Measurements from ENCODE around the gene PCGF3. TPM values are rescaled to one million over a fixed set of nuclear protein-coding genes. Genes with fewer than 3 reads are reported as not detected.
"Not testable (repeated sequence)": the region's sequence is repeated elsewhere in the genome, so short reads cannot be mapped to it uniquely, and the experiment has no call there.

Gene PCGF3
- total RNA-seq, 1 experiment from 2014 or later, result 34.9 TPM

- DNase-seq (ENCODE audit: low read depth), result no peak
These were observed 38.1 kb upstream of the PCGF3 start for GRCh38 chr4:667545-667925.

GRCh38 chr4:668219-668618, 37.4 kb upstream of the PCGF3 start:
- not testable (repeated sequence) for DNase-seq (ENCODE audit: low read depth)

- not testable (repeated sequence) for DNase-seq (ENCODE audit: low read depth)
These were observed 35.6 kb upstream of the PCGF3 start for GRCh38 chr4:669806-670559.

GRCh38 chr4:671769-672168, 33.9 kb upstream of the PCGF3 start:
- DNase-seq (ENCODE audit: low read depth), result no peak

GRCh38 chr4:673349-674091, 32.1 kb upstream of the PCGF3 start:
- DNase-seq (ENCODE audit: low read depth), result no peak

GRCh38 chr4:674172-675035, 31.2 kb upstream of the PCGF3 start, which contains the start of the genes ATP5ME and MYL5:
Gene ATP5ME (minus strand): TSS chr4:674276. CDS start chr4:674247, 29 bp downstream.
Gene MYL5 (plus strand): TSS chr4:674542. CDS start chr4:678027, 3,485 bp downstream.
- peak; percentile 92 for DNase-seq (ENCODE audit: low read depth)

- DNase-seq (ENCODE audit: low read depth), result no peak
These were observed 30.4 kb upstream of the PCGF3 start for GRCh38 chr4:675036-675882.

GRCh38 chr4:675980-676870, 29.4 kb upstream of the PCGF3 start:
- no peak for DNase-seq (ENCODE audit: low read depth)

- no peak for DNase-seq (ENCODE audit: low read depth)
These were observed 28.8 kb upstream of the PCGF3 start for GRCh38 chr4:676871-677235.

GRCh38 chr4:677431-678293, 28.0 kb upstream of the PCGF3 start:
- no peak for DNase-seq (ENCODE audit: low read depth)

- DNase-seq (ENCODE audit: low read depth), result no peak
These were observed 27.1 kb upstream of the PCGF3 start for GRCh38 chr4:678331-679103.

- DNase-seq (ENCODE audit: low read depth), result no peak
These were observed 26.5 kb upstream of the PCGF3 start for GRCh38 chr4:679104-679481.

- no peak for DNase-seq (ENCODE audit: low read depth)
These were observed 26.0 kb upstream of the PCGF3 start for GRCh38 chr4:679629-680028.

GRCh38 chr4:680091-680490, 25.5 kb upstream of the PCGF3 start:
- DNase-seq (ENCODE audit: low read depth), result no peak

- no peak for DNase-seq (ENCODE audit: low read depth)
These were observed 25.1 kb upstream of the PCGF3 start for GRCh38 chr4:680551-680927.

GRCh38 chr4:680928-681645, 24.5 kb upstream of the PCGF3 start:
- DNase-seq (ENCODE audit: low read depth), result peak; percentile 33

- DNase-seq (ENCODE audit: low read depth), result no peak
These were observed 23.7 kb upstream of the PCGF3 start for GRCh38 chr4:681736-682451.

All from HT1080 (cell line).